GM19438 (cell line): Measurements from ENCODE around the gene SLU7.

Experiments
- ATAC-seq: cut with Tn5 transposase; IDR thresholded peaks from one replicate; pipeline ENCODE4 v1.9.1; 2021; ENCODE audit warnings: low read depth; ENCODE audit not compliant: unreplicated experiment

SLU7 gene

DNA sequence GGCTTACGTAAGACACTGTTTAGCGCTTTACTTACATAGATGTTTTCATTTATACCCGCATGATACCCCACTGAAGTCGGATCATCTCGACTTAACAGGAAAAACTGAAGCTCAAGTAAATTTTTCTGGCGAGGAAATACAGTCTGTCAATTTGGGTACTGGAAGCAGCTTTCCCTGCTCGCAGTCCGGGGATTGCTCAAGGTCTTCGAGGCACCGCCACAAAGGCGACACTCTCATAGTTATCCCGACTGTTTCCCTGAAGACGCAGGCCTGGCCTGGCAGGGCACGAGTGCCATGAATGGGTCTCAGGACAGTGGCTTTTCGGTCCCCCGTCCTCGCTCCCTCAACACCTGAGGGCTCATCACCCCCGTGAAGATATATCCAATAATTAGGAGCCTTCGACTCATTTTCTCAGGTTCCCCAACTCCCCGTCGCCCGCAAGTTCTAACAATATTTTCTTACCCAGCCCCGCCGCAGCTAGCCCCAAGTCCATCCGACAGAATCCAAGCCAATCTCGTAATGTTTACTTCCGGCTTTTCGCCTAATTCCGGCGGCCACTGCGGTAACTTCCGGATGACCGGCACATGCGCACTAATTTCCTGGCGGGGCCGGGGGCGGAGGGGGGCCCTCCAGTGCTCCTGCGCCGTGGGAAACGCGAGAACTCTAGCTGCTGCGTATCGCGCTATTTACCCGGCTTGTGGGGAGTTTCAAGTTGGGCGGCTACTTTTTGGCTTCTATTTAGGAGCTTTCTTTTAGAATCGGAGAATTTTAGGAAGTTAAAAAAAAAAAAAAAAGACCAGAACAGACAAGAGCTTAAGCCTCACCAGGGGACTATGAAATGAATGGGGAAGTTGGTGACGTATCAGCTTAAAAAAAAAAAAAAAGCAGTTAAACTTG lies at the start of gene SLU7:
Gene SLU7, minus strand, starts transcription at position 521 of the 897 bp plus-strand sequence. CDS start 3,787 bp downstream, outside the sequence.
- ATAC-seq, result peak; percentile 59

DNA sequence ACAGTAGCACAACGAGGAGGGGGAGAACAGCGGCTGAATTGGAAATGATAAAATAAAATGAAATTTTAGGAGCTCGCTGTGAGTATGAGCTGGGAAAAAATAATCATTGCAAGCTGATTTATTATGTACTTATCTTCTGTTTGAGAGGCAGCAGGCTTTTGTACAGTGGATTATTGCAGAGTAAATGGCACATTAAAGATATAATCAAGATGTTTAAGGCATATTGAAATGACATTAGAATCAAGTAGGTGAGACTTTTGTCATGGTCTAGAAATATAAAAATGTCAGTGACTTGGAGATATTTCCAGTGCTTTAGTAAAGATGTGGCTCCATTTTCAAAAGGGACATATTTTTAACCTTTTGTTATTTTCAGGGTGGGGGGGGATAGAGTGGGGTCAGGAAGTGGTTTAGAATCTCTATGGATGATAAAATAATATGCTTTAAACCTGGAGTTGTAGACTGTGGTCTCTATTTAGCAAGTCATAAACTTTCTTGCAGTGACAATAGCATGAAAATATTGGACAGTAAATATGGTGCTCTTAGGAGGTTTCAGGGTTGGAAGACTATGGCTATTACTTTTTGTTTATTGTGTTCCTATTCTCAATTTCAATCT lies 49.6 kb upstream of the SLU7 start:
- ATAC-seq, result no peak

DNA sequence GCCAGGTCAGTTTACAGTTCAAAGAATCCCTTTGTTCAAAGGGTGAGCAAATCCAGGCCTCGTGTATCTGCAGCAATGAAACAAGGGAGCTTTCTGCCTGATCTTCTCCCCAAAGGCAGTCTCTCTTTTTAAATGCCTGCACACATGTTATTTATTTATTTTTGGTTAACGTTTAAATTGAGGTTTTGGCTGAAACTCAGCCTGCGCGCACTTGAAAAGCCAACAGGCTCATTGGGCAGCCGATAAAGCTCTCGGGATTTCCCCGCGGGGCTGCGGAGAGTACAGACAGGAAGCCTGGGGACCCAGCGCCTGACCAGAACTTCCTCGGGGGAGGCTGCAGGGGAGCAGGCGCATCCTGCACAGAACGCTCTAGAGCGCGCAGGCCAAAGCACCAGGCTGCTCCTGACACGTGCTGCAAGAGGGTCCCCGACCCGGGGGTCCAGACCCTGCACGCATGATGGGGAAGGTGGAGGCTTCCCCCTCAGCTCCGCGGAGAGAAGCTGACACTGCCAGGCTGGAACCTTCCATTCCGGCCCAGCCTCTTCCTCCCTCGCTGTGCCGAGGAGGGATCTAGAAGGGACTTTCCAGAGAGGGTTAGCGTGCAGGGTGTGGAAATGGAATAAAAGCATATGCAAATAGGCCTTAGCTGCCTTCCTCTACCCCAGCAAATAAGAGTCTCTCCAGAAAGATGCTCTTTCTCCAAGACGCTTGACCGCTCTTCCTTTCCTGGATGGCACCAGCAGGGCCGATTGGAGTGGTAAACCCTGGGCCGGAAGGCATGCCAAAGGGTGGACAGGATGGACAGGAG lies 48.9 kb upstream of the SLU7 start:
- ATAC-seq, result peak; percentile 93

DNA sequence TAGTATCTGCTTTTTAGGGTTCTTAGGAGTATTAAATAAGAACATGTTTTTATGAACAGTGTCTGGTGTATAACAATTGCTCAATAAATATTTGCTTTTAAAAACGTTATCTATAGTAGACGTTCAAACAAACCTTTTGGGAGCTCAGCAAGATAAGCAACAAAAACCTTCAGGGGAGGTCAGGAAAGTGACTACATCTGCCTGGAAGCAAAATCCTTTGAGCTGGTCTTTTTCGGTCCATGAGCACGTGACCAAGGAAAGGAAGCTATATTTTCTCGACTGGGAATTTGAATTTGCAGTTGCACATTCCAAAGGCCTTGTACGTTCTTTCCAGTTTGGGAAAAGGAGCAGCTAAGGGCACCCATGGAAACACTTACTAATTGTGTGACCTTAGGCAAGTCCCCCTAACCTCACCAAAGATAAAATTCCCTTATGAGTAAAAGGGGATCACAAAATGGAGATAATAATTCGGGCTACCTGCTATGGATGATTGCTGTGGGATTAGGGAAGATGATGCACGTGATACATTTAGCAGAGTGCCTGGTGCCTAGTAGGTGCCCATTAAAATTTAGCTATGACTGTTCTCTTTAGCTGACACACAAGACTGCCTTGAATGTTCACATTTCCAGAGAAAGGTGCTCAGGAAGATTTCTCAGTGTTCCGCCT lies 48.1 kb upstream of the SLU7 start:
- ATAC-seq, result no peak

DNA sequence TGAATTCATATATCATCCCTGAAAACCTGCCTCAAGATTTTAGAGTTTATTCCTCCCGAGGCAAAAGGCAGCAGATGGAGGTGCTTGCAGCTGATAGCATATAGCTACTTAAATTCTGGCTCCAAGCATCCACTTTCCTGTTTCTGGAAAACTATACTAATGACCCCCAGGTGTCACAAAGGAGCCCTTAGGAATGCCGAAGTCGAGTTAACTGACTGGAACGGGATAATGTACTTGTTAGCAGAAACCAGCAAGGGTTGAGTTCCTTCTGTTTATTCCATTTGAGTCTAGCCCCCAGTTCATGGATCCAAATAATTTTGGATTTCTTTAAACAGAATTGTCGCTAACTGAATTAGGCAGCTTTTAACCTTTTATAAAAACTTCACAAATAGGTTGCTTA lies 47.2 kb upstream of the SLU7 start:
- no peak for ATAC-seq

DNA sequence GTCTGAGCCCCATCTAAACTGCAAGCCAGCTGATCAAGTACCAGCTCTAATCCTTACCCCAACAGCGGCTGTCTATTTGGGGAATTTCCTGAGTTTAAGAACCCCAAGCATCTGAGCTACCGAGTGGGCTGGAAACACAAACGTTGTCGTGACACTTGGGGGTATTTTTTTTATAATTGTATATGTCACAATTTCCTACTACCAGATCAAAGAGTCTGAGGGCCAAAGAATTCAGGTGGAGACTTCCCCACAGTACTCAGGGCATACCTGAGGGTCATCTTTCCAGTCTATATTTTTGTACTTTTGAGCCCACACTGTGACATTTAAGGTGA lies 45.6 kb upstream of the SLU7 start:
- ATAC-seq, result no peak

DNA sequence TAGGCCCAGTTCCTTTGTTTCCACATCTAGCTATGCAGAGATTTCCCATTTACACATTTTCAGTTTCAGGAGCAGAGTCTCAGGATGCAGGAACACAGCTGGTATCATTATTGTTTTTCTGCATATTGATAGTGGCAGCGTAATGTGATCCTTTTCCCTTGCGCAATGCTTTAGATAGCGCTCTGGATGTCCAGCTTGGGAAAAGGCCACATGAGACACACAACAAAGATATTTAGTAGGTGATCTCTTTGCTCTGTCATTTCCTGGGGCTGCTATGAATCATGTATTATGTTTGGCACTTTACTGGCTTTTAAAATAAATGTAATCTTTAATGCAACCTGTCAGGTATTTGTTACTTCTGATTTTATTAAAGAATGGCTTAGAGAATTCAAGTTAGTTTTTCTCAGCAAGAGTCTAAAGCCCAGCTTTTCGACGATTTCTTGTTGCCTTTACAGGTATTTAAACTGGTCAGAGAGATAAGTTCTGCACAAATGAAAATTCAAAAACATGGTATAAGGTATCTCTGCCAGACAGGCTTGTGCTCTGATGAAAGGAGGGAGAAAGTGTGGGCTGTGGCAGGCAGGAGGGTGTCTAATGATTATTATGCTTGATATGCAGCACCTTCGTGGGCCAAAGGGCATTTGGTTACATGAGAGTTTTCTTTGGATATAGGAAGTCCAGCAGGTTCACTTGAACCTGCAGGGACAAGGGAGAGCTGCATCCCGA lies 45.0 kb upstream of the SLU7 start:
- ATAC-seq, result no peak

DNA sequence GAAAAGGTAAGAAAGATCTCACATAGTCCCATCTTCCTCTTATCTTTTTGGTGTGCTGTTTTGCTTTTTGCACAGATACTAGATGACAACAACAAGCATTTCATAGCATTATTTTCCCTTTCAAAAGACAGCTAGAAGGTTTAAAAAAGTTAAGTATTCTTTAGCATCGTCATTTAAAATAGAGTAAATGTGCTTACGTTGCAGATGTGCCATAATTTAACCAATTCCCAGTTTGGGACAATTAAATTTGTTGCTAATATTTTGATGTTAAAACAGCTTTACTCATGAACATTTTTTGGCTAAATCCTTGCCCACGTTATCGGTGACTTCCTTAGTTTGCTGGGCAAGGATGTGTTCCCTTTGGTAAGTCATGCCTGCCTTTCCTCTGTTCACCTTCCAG lies 44.3 kb upstream of the SLU7 start:
- no peak for ATAC-seq

DNA sequence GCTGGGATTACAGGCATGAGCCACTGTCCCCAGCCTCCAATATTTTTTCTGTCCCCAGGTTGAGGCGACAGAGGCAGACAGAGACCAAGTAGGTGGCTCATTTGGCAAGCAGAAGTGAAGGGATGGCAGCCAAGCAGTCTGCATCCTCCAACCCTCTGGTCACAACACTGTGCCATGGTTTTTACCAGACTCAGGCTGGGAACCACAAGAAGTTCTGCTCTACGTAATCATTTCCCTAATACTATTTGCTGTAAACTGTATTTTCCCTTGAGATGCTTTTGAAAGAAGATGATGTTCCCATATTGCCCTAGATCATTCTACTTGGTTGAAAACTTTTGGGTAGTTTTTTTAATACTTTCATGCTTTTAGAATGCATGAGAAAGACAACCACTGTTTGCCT lies 43.3 kb upstream of the SLU7 start:
- ATAC-seq, result no peak

DNA sequence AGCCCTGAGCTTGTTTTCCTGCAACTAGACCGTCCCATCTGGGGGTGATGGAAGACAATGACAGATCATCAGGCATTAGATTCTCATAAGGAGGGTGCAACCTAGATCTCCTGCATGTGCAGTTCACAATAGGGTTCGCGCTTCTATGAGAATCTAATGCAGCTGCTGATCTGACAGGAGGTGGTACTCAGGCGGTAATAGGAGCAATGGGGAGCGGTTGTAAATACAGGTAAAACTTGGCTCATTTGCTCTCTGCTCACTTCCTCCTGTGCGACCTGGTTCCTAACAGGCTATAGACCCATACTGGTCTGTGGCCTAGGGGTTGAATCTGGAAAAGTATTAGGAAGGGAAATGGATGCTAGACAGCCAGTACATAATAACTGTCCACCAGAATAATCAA lies 42.5 kb upstream of the SLU7 start:
- ATAC-seq, result no peak

DNA sequence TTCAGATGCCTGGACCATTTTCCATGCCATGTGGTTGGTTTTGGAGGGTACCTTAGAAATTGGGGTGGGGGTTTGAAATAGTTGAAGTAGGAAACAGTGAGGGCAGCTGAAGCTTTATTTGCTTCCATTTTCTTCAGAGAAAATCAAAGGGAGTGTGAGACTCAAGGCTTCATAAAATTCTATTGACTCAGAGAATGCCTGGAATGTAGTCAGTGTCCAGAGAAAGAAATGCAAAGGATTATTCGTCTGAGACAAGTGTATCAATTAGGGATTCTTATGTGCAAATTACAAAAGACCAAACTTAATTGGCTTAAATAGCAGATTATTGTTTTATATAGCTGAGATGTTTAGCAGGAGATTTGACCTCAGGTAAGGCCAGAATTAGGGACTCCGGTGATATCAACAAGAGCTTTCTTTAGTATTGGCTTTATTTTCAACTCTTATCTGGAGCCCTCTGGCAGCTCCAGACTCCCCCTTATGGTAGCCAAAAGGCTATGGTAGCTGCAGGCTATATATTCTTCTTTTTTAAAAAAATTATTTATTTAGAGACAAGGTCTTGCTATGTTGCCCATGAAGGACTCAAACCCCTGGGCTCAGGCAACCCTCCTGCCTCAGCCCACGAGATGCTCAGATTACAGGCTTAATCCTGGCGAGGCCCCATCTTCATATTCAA lies 41.6 kb upstream of the SLU7 start:
- no peak for ATAC-seq

DNA sequence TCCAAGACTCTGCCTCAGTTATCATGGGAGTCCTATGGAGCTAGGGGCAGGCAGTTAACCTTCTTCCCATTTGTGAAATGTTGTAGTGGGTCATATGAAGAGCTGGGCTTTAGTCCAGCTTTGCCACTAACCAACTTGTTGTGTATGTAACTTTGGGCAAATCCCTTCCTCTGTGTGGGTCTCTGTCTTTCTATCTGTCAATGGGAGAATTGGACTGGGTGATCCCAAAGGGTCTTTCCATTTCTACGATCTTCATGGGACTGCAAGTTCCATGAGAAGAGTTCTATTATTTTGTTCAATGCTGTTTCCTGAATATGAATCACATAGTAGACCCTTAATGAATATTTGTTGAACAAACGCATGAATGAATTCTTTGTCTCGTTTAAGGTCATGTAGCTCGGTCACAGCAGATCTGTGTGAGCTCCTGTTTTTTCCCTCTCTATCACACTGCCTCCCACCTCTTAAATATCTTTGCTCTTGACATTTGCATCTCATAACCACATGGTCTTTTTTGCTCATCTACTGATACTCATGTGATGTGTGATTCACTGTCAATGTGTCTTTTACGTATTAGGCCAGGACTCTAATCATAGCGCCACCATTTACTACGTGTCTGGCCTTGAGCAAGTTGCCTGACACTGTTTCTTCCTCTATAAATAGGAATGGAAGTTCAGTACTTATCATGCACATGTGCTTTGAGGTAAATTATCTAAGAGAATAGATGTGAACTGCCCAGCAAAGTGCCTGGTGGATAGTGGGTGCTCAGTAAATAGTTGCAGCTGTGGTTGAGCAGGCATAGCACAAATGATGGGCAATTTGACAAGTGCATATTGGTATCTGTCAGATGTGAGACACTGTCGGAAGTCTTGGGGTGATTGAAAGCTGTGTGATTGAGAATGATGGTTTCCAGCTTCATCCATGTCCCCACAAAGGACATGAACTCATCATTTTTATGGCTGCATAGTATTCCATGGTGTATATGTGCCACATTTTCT lies 40.2 kb upstream of the SLU7 start:
- ATAC-seq, result no peak

DNA sequence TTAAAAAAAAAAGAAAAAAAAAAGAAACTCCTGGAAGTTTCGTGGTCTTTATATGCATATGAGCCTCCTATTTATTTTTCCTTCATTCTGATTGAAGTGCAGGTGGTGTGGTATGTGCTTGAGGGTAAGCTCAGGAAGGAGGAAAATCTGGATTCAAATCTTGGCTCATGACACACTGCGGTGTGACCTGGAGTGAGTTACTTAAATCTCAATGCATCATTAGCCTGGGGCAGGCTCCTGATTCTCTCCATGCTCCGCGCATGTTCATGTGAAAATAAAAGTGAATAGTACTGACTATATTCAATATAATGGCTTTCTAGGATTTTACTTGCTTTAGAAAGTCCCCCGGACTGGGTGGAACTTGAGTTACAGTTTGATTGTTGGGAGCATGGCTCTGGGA lies 38.4 kb upstream of the SLU7 start:
- no peak for ATAC-seq

DNA sequence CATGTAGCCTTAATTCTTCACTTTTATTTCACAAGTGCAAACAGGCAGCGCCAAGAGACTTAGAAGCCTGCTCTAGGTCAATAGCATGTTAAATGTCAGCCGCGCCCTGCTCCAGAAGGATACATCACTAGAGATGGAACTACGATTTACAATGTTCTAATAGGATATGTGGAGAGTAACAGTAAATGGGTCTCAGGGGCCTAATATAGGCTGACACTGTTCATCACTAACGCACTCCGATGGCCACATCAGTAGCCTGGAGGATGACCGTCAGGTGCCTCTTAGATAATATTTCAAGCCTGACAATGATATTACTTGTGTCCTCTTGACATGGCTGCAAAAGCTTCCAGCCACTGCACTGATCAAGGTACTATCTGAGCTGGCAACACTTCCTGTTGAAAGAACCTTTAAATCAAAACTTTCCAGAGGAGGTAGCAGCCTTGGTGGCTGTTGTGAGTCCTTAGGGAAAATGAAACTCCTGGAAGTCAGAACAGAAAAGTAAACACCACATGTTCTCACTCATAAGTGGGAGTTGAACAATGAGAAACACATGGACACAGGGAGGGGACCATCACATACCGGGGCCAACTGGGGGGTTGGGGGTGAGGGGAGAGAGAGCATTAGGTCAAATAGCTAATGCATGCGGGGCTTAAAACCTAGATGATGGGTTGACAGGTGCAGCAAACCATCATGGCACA lies 37.7 kb upstream of the SLU7 start:
- ATAC-seq, result no peak

DNA sequence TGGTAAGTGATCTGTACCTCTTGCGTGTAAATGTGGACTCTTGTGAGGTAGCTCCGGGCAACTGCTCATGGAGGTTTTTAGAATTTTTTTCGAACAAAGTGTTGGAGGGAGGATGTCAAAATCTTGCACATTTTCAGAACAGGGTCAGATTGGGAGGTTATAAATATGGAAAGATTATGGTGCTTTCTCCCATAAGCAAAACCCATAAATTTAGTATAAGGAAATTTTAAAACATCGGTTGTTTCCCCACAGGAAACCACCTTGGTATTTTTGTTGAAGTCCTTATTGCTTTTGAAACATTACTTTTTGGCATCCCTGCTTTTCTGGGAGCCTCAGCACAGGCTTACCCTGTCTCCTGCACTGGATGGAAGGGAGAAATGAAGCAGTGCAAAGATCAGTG lies 36.7 kb upstream of the SLU7 start:
- ATAC-seq, result no peak

DNA sequence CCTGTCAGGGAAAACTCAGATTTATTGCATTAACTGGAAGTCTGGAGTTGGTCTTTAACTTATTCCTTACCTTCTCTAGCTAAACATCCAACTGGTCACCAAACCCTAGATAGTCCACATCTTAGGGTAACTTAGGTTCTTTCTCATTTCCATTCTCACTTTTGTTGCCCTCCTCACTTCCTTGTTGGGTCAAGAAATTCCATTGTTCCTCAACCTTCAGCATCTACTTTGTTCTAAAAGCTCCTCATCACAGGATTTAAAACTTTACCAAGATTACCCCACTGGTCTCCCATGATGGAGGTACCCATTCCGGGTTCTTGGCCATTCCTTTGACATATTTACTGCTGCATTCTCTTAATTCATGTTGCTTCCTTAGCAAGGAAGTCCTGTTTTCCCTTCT lies 34.9 kb upstream of the SLU7 start:
- ATAC-seq, result no peak

DNA sequence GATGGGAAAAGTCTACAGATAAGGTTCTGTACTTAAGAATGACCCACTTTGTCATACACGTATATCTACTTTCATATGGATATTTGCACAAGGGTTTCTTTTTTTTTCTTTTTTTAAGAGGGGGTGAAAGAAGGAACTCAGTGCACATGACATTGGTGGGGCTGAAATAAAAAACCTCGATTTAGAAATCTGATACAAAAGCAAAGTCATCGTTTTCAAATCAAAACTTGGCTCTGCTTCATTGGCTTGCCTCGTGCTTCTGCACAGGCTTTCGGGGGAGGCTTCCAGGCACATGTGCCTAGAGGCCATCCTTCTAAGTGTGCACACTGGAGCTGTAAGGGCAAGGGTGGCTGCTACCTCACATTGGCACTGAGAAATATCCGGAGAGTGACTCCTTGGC lies 33.9 kb upstream of the SLU7 start:
- ATAC-seq, result no peak

DNA sequence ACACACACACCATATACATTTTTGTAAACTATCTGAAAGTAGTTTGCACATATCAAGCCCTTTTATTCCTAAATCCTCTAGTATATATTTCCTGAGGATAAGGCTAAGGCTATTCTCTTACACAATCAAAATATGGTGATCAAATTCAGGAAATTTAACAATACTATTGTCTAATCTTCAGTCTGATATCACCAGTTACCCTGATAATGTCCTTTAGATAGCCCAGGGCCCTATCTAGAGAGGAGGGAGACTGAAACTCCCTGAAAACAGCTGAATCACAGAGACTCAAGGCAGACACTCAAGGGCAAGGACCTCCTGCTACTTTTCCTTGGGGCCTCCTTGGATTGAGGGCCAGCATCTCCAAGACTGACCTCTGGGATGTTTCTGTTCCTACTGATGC lies 33.2 kb upstream of the SLU7 start:
- no peak for ATAC-seq
